GM10847 (cell line): ENCODE measurements around the gene SSH2.

Source experiments
- POLR2A ChIP-seq: IDR thresholded peaks from 2 replicates; pipeline ENCODE4 v1.6.1; 2011; ENCODE audit not compliant: insufficient read length; ENCODE audit errors: extremely low read depth

Gene SSH2

DNA sequence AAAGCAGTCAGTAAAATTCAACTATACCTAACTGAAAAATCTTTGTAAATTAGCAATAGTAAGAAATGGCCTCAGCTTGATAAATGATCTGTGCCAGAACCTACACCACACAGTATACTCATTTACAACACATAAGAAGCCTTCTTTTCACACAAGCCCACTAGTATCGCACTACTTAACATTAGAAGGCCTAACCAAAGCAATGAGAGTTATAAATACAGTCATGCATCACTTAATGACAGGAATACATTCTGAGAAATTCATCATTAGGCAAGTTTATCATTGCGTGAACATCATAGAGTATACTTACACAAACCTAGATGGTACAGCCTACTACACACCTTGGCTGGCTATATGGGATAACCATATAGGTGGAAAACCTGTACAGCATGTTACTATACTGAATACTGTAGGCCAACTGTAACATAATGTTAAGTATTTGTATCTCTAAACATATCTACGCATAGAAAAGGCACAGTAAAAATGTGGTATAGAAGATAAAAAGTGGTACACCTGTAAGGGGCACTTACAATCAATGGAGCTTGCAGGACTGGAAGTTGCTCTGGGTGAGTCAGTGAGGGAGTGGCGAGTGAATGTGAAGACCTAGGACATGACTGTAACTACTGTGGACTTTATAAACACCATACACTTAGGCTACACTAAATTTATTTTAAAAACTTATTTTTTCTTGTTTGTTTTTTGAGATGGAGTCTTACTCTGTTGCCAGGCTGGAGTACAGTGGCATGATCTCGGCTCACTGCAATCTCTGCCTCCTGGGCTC, 180.8 kb downstream of the SSH2 start:
- no peak for TF ChIP-seq POLR2A

DNA sequence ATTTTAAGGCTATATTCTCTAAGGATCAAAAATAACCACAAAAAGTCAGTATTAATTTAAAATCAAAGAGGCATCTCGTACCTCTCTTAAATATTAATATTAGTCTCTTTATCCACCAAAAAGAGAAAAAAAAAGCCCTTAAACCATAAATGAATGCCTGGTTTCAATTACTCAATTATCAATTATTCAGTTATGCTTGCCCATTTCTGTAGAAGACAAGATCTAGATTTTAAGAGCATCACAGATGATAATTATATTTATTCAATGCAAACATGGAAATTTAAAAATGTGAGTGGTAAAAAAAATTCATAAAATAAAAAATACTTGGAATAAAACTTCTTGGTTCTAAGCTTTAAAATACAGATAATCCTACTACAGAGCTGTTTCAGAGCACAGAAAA, 181.6 kb downstream of the SSH2 start:
- no peak for TF ChIP-seq POLR2A

GRCh38 chr17:29747660-29748059, 182.4 kb downstream of the SSH2 start:
- no peak for TF ChIP-seq POLR2A

- TF ChIP-seq POLR2A = no peak
Observed at GRCh38 chr17:29746669-29747068, 183.4 kb downstream of the SSH2 start.

DNA sequence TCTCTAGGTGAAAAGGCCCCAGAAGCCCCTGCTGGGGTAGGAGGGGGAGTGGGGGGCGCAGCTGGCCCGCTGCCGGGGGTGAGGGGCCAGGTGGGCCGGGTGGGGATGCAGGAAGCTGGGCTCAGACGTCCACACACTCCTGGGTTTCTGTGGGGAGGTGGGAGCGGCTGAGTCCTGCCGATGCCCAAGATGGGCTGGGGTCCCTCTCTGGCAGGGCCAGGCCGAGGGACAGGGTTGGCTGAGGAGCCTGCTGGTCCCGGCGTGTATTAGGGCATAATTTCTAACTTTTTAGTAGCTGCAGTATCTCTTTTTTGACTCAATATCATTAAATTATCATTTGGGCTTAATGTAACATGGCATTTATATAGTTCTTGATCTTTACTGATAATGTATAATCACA, 185.9 kb downstream of the SSH2 start:
- no peak for TF ChIP-seq POLR2A

GRCh38 chr17:29742210-29742513, 187.9 kb downstream of the SSH2 start:
- TF ChIP-seq POLR2A = no peak

DNA sequence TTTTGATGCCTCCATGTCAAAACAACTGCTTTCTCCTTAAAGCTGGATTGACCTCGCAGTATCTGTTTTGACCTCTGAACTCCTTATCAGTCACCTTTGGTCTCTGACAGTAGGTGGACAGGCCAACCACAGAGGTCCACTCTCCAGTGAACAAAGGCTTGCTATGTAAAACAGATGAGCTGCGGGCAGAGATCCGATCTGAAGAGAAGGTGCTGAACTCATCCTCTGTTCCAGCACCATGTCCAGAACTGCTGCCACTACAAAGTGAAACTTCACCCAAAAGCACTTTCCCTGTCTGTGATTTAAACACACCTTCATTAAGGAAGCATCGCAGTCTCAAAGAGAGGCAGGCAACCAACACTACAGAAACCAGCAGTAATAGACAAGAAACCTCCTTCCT, 190.0 kb downstream of the SSH2 start:
- no peak for TF ChIP-seq POLR2A

- no peak for TF ChIP-seq POLR2A
Observed at GRCh38 chr17:29734640-29735039, 195.4 kb downstream of the SSH2 start.

DNA sequence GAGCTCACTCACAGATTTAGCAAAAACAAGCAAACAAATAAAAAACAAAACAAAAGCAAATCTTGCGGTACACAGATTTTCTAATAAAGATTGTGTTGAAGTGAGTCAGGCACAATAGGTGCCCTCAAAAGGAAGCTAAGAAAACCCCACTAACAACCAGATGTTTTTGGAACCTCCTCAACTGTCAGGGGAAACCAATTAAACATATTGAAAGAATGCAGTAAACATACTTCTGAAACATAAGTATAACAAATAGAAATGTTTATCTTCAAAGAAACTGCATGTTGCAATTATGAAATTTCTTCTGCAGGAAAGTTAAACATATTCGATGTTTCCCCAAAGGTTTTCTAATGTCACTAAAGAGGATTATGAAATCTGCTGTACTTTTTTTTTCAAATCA, 196.9 kb downstream of the SSH2 start:
- no peak for TF ChIP-seq POLR2A

DNA sequence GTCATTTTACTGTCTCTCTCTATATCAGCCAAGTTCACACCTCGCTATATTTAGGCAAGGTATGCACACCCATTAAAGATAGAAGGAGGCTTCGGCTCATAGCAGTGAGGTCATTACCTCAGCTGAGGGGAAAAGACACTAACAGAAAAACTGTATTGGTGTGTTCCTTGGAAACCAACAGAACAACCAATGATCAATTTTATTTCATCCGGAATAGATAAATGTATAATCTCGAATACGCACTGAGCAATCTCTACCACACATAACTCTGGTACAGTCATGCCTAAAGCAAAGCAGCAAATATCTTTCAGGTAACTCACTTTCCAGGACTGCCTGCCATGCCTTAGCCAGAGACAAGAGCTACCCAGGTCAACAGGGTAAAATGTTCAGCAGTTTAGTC, 197.4 kb downstream of the SSH2 start:
- TF ChIP-seq POLR2A = no peak

GRCh38 chr17:29732209-29732608, 197.8 kb downstream of the SSH2 start:
- TF ChIP-seq POLR2A = no peak

DNA sequence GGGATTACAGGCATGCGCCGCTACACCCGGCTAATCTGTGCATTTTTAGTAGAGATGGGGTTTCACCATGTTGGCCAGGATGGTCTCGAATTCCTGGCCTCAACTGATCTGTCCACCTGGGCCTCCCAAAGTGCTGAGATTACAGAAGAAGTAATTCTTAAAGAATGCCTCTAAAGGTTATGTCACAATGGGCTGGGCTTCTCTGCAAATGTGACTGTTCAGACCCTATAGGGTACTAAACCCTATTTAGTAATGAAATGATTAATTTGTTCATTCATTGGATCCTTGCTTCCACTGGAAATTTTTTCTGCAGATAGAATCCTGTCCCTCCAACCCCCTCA, 198.5 kb downstream of the SSH2 start:
- no peak for TF ChIP-seq POLR2A

DNA sequence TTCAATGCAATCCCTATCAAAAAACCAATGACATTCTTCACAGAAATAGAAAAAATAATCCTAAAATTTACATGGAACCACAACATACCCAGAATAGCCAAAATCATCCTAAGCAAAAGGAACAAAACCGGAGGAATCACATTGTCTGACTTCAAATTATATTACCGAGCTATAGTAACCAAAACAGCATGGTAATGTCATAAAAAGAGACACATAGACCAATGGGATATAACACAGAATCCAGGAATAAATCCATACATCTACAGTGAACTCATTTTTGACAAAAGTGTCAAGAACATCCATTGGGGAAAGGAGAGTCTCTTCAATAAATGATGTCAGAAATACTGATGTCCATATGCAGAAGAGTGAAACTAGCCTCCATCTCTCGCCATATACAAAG, 201.5 kb downstream of the SSH2 start:
- TF ChIP-seq POLR2A = no peak

DNA sequence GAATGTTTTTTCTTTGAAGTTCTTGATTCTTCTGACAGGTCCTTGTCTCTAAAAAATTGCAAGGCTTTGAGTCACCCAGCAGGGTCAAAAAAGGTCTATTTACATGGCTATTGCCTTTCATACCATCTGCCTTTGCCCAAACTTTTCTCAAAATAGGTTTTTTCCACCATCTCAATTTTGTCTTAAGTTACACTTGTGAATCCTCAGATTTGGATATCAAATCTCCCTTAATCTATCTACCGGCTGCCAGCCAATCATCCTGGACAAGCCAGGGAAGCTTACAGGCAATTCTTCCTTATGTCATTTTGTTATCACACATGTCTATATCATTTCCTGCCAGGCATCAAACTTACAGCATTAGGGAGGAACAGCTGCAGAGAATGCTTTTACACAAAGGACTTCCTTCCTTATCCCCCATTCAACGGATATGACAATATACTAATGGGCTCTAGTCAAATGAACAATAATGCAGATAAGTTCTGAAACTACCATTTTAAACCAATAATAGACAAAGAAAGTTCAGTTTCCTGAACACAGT, 203.2 kb downstream of the SSH2 start:
- TF ChIP-seq POLR2A = no peak

- TF ChIP-seq POLR2A = no peak
Observed at GRCh38 chr17:29723278-29724047, 206.6 kb downstream of the SSH2 start.

GRCh38 chr17:29722411-29723198, 207.4 kb downstream of the SSH2 start:
- no peak for TF ChIP-seq POLR2A
